ENCODE results near the gene CCDC85A.

CCDC85A gene

GRCh38 chr2:56215911-56216310, 32.1 kb downstream of the CCDC85A start:
- H3K36me3 ChIP-seq (ENCODE audit: insufficient read depth, low read length) = no peaks in the 10 kb centered on the region
- H3K27ac ChIP-seq = no peak overlapping the region

DNA sequence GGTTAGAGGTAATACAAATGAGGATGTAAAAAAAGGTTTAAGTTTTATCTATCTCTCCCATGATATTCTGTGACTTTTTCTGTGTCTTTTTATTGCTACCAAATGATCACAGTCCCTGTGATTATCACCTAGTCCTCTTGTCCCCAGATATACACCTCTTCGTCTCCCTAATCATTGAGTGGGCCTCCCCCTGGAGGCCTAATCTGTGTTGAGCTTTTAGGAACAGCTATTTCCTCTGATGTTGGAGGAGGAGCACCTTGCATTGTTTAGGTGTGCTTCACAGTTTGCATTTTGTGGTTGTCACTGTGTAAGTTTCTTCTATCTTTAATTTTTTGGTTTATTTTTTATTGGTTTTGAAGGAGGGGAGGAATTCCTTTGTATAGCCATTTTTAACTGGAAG, 33.3 kb downstream of the CCDC85A start:
- Histone ChIP-seq H3K27ac (no peak overlapping the region), H3K36me3 (ENCODE audit: insufficient read depth, low read length) (no peaks in the 10 kb centered on the region)

More at GRCh38 chr2:56215911-56216310, 32.1 kb downstream of the CCDC85A start:
- TF ChIP-seq FOXP2 (optimal IDR thresholded peaks at IDR 0.05; ENCODE audit: control extremely low read depth, extremely low read length, insufficient read depth) (no peak), EZH2 (IDR thresholded peaks at IDR 0.05) (no peak)
- no peak overlapping the region for H3K9ac ChIP-seq (ENCODE audit: insufficient read length)
- H3K9me3 ChIP-seq (ENCODE audit: low read depth, low read length) = no peaks in the 10 kb centered on the region
- DNase-seq (ENCODE audit: low read depth, low spot score) = no peak
- no peak overlapping the region for H3K4me3 ChIP-seq

DNA sequence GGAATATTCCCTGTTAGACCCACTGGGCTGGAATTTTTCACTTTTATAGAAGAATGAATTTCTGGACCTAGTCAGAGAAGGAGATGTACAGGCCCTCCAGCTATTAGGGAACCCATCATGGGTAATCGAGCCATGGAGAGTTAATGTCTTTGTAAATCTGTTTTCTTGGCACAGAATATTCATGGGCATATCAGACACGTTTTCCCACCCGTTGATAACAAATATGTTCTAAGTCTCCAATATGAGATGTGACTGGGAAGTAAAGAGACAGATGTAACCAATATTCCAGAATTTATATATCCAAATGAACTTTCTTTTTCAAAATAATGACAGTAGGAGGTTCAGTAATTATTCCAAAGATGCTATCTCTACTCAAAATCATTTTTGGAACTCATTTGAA, 38.7 kb downstream of the CCDC85A start:
- no peaks in the 10 kb centered on the region for H3K9me3 ChIP-seq (ENCODE audit: low read depth, low read length)
- H3K36me3 ChIP-seq (ENCODE audit: insufficient read depth, low read length) = no peaks in the 10 kb centered on the region
- no peak overlapping the region for H3K4me3 ChIP-seq
- no peak for TF ChIP-seq FOXP2 (optimal IDR thresholded peaks at IDR 0.05; ENCODE audit: control extremely low read depth, extremely low read length, insufficient read depth)
- no peak for TF ChIP-seq POLR2AphosphoS5 (IDR thresholded peaks at IDR 0.05; ENCODE audit: borderline replicate concordance, low read depth, low read length)
- TF ChIP-seq EZH2 (IDR thresholded peaks at IDR 0.05) = no peak
- no peak overlapping the region for H3K9ac ChIP-seq (ENCODE audit: insufficient read length)
- H3K27ac ChIP-seq = no peak overlapping the region
- DNase-seq (ENCODE audit: low read depth, low spot score) = no peak

More for the DNA sequence above, 33.3 kb downstream of the CCDC85A start:
- H3K9ac ChIP-seq (ENCODE audit: insufficient read length) = no peak overlapping the region
- no peak for DNase-seq (ENCODE audit: low read depth, low spot score)
- TF ChIP-seq EZH2 (IDR thresholded peaks at IDR 0.05) = no peak
- TF ChIP-seq POLR2AphosphoS5 (IDR thresholded peaks at IDR 0.05; ENCODE audit: borderline replicate concordance, low read depth, low read length) = no peak
- no peak for TF ChIP-seq FOXP2 (optimal IDR thresholded peaks at IDR 0.05; ENCODE audit: control extremely low read depth, extremely low read length, insufficient read depth)
- no peak overlapping the region for H3K4me3 ChIP-seq
- no peaks in the 10 kb centered on the region for H3K9me3 ChIP-seq (ENCODE audit: low read depth, low read length)

DNA sequence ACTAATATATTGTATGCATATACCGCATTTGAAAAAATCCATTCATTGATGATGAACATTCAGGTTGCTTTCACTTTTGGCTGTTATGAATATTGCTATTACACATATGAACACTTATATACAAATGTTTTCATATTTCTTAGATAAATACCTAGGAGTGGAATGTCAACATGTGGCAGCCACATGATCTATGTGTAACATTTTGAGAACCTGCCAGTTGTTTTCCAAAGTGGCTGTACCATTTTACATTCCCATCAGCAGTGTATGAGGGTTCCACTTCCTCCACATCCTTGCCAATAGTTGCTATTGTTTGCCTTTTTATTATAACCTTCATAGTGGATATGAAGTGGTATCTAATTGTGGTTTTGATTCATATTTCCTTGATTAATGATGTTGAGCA, 40.5 kb downstream of the CCDC85A start:
- H3K36me3 ChIP-seq (ENCODE audit: insufficient read depth, low read length) = no peaks in the 10 kb centered on the region
- TF ChIP-seq FOXP2 (optimal IDR thresholded peaks at IDR 0.05; ENCODE audit: control extremely low read depth, extremely low read length, insufficient read depth) (no peak), POLR2AphosphoS5 (IDR thresholded peaks at IDR 0.05; ENCODE audit: borderline replicate concordance, low read depth, low read length) (no peak), EZH2 (IDR thresholded peaks at IDR 0.05) (no peak)
- DNase-seq (ENCODE audit: low read depth, low spot score) = no peak
- H3K4me3 ChIP-seq = no peak overlapping the region
- H3K9me3 ChIP-seq (ENCODE audit: low read depth, low read length) = no peaks in the 10 kb centered on the region
- H3K9ac ChIP-seq (ENCODE audit: insufficient read length) = no peak overlapping the region
- no peak overlapping the region for H3K27ac ChIP-seq

DNA sequence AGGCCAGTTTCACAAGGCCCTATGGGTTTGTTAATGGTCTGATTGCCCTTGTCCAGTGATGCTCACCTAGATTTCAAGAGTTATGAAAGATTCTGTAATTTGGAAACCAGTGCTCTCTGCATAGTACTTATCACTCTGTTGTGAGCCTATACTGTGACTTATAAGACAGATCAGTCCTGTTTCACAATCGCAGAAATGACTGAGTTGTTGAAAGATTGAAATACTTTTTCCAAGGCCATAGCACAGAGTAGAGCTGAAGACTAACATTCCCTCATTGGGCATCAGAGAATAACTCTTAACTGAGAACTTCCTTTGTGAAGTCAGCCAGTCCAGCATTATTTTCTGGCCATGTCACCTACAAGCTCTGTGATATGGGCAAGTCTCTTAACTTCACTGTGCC, 44.0 kb downstream of the CCDC85A start:
- no peak overlapping the region for H3K9ac ChIP-seq (ENCODE audit: insufficient read length)
- no peak overlapping the region for H3K4me3 ChIP-seq
- no peak overlapping the region for H3K27ac ChIP-seq
- no peaks in the 10 kb centered on the region for H3K36me3 ChIP-seq (ENCODE audit: insufficient read depth, low read length)
- H3K9me3 ChIP-seq (ENCODE audit: low read depth, low read length) = no peaks in the 10 kb centered on the region
- no peak for TF ChIP-seq EZH2 (IDR thresholded peaks at IDR 0.05)
- no peak for TF ChIP-seq FOXP2 (optimal IDR thresholded peaks at IDR 0.05; ENCODE audit: control extremely low read depth, extremely low read length, insufficient read depth)
- no peak for TF ChIP-seq POLR2AphosphoS5 (IDR thresholded peaks at IDR 0.05; ENCODE audit: borderline replicate concordance, low read depth, low read length)
- no peak for DNase-seq (ENCODE audit: low read depth, low spot score)

GRCh38 chr2:56229397-56230060, 45.7 kb downstream of the CCDC85A start:
- DNase-seq (ENCODE audit: low read depth, low spot score) = no peak
- Histone ChIP-seq H3K36me3 (ENCODE audit: insufficient read depth, low read length) (no peaks in the 10 kb centered on the region), H3K4me3 (no peak overlapping the region), H3K9me3 (ENCODE audit: low read depth, low read length) (no peaks in the 10 kb centered on the region), H3K9ac (ENCODE audit: insufficient read length) (no peak overlapping the region), H3K27ac (no peak overlapping the region)
- TF ChIP-seq POLR2AphosphoS5 (IDR thresholded peaks at IDR 0.05; ENCODE audit: borderline replicate concordance, low read depth, low read length) (no peak), FOXP2 (optimal IDR thresholded peaks at IDR 0.05; ENCODE audit: control extremely low read depth, extremely low read length, insufficient read depth) (no peak), EZH2 (IDR thresholded peaks at IDR 0.05) (no peak)

GRCh38 chr2:56230156-56230555, 46.4 kb downstream of the CCDC85A start:
- H3K27ac ChIP-seq = no peak overlapping the region
- H3K9me3 ChIP-seq (ENCODE audit: low read depth, low read length) = no peaks in the 10 kb centered on the region
- H3K9ac ChIP-seq (ENCODE audit: insufficient read length) = no peak overlapping the region
- no peak for DNase-seq (ENCODE audit: low read depth, low spot score)
- no peak overlapping the region for H3K4me3 ChIP-seq
- TF ChIP-seq FOXP2 (optimal IDR thresholded peaks at IDR 0.05; ENCODE audit: control extremely low read depth, extremely low read length, insufficient read depth) (no peak), POLR2AphosphoS5 (IDR thresholded peaks at IDR 0.05; ENCODE audit: borderline replicate concordance, low read depth, low read length) (no peak), EZH2 (IDR thresholded peaks at IDR 0.05) (no peak)
- no peaks in the 10 kb centered on the region for H3K36me3 ChIP-seq (ENCODE audit: insufficient read depth, low read length)

DNA sequence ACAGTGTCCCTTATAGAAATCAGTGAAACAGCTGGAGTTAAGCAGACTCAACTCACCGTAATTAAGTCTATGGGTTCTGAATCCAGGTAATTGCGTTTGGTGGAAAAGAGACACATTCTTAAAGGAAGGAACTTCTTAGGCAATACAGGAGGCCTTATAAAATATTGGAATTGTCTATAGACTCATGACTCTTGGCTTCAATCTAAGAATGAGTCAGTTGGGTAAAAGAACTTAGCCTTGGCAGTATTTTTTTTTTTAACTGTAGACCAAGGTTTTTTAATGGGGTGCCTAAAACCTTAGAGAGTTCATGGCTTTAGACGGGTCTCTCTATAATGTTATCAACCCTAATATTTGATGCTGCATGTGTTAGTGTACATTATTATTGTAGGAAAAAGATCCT, 47.6 kb downstream of the CCDC85A start:
- no peak for DNase-seq (ENCODE audit: low read depth, low spot score)

DNA sequence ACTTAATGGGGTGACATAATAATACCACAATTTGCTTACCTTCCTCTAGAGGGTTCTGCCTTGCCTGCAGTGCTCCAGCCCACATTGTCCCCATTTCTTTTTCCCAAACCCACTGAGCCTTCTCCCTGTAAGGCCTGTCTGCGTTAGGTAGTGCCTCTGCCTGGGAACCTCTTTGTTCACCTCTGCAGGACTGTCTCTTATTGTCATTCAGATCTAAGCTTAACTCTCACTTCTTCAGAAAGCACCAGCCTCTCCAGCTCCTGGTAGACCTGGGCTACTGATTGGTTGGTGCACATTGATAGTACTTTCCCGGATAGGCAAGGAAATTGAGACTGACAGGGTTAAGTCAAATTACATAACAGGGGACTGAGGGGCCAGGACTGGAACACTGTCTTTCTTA, 49.1 kb downstream of the CCDC85A start:
- H3K9me3 ChIP-seq (ENCODE audit: low read depth, low read length) = no peaks in the 10 kb centered on the region
- TF ChIP-seq POLR2AphosphoS5 (IDR thresholded peaks at IDR 0.05; ENCODE audit: borderline replicate concordance, low read depth, low read length) (no peak), EZH2 (IDR thresholded peaks at IDR 0.05) (no peak), FOXP2 (optimal IDR thresholded peaks at IDR 0.05; ENCODE audit: control extremely low read depth, extremely low read length, insufficient read depth) (no peak)
- DNase-seq (ENCODE audit: low read depth, low spot score) = no peak

More for the DNA sequence above, 47.6 kb downstream of the CCDC85A start:
- Histone ChIP-seq H3K4me3 (no peak overlapping the region), H3K9ac (ENCODE audit: insufficient read length) (no peak overlapping the region), H3K36me3 (ENCODE audit: insufficient read depth, low read length) (no peaks in the 10 kb centered on the region), H3K9me3 (ENCODE audit: low read depth, low read length) (no peaks in the 10 kb centered on the region), H3K27ac (no peak overlapping the region)
- TF ChIP-seq FOXP2 (optimal IDR thresholded peaks at IDR 0.05; ENCODE audit: control extremely low read depth, extremely low read length, insufficient read depth) = no peak
- no peak for TF ChIP-seq POLR2AphosphoS5 (IDR thresholded peaks at IDR 0.05; ENCODE audit: borderline replicate concordance, low read depth, low read length)
- no peak for TF ChIP-seq EZH2 (IDR thresholded peaks at IDR 0.05)

More for the DNA sequence above, 49.1 kb downstream of the CCDC85A start:
- H3K36me3 ChIP-seq (ENCODE audit: insufficient read depth, low read length) = no peaks in the 10 kb centered on the region
- no peak overlapping the region for H3K27ac ChIP-seq
- no peak overlapping the region for H3K4me3 ChIP-seq
- H3K9ac ChIP-seq (ENCODE audit: insufficient read length) = no peak overlapping the region
